ENCODE measurements around the gene SHROOM2. TPM values are rescaled to one million over a fixed set of nuclear protein-coding genes. Genes with fewer than 3 reads are reported as not detected.
"Not testable (repeated sequence)": the region's sequence is repeated elsewhere in the genome, so short reads cannot be mapped to it uniquely, and the experiment has no call there.

SHROOM2 gene, protein sequence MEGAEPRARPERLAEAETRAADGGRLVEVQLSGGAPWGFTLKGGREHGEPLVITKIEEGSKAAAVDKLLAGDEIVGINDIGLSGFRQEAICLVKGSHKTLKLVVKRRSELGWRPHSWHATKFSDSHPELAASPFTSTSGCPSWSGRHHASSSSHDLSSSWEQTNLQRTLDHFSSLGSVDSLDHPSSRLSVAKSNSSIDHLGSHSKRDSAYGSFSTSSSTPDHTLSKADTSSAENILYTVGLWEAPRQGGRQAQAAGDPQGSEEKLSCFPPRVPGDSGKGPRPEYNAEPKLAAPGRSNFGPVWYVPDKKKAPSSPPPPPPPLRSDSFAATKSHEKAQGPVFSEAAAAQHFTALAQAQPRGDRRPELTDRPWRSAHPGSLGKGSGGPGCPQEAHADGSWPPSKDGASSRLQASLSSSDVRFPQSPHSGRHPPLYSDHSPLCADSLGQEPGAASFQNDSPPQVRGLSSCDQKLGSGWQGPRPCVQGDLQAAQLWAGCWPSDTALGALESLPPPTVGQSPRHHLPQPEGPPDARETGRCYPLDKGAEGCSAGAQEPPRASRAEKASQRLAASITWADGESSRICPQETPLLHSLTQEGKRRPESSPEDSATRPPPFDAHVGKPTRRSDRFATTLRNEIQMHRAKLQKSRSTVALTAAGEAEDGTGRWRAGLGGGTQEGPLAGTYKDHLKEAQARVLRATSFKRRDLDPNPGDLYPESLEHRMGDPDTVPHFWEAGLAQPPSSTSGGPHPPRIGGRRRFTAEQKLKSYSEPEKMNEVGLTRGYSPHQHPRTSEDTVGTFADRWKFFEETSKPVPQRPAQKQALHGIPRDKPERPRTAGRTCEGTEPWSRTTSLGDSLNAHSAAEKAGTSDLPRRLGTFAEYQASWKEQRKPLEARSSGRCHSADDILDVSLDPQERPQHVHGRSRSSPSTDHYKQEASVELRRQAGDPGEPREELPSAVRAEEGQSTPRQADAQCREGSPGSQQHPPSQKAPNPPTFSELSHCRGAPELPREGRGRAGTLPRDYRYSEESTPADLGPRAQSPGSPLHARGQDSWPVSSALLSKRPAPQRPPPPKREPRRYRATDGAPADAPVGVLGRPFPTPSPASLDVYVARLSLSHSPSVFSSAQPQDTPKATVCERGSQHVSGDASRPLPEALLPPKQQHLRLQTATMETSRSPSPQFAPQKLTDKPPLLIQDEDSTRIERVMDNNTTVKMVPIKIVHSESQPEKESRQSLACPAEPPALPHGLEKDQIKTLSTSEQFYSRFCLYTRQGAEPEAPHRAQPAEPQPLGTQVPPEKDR (N-terminal part only)
- not detected in 2 replicates for total RNA-seq (2014; rRNA removed; shearing (Covaris generic))

GRCh38 chrX:9785944-9786797 is at the start of gene SHROOM2:
Gene SHROOM2 (plus strand): TSS chrX:9786429. CDS start chrX:9786546, 117 bp downstream.
- no peak for DNase-seq (ENCODE audit: low spot score)

- no peak for DNase-seq (ENCODE audit: low spot score)
Observed at GRCh38 chrX:9737363-9737762, 48.9 kb upstream of the SHROOM2 start.

DNA sequence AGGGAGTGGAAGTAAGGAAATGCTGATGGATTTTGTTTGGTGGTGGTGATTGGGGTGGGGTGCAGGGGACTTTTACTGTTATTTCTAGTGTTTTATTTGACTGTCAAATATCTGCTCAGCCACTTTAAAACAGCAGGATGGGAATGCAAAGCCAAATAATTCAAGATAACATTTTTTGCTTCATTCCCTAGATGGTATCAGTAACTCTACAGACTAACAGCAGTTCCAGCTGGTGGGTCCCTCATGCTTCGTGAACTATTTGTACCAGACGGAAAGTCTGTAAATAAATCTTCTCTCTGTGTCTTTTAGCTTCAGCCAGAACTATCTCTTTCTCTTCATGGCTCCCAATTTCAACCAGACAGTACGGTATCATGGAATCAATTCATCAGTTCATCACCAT is 48.1 kb upstream of the SHROOM2 start:
- no peak for DNase-seq (ENCODE audit: low spot score)

- DNase-seq (ENCODE audit: low spot score) = no peak
Observed at GRCh38 chrX:9739130-9739529, 47.1 kb upstream of the SHROOM2 start.

DNA sequence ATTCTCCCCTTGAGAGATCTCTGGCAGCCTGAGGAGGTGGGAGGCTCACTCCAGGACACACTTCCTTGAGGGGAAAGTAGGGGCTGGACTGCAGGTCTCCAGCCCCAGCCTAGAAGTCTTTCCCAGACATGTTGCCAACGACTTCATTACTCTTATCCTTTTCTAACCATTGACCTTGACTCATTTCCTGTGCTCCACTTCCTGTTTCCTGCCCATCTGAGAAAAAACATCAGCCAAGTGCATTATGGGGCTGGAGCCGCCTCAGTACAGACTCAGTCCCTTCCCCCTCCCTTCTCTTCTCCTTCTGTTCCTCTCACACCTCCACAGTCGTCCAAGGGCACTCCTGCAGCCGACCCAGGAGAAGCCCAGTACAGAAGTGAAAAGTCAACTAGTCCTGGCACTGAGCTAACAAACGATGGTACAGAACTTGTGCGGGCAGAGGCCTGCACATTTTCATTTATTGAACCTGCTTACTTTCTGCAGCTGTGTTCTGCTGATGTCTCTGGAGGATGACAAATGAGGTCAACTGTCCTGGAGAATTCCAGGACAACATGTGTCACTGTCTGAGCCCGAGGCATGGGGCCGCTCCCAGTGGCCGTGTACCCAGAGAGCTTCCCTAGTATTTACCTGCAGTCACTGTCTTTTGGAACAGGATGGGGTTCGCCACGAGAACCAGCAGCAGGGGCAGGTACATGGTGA is 40.7 kb upstream of the SHROOM2 start:
- no peak for DNase-seq (ENCODE audit: low spot score)

DNA sequence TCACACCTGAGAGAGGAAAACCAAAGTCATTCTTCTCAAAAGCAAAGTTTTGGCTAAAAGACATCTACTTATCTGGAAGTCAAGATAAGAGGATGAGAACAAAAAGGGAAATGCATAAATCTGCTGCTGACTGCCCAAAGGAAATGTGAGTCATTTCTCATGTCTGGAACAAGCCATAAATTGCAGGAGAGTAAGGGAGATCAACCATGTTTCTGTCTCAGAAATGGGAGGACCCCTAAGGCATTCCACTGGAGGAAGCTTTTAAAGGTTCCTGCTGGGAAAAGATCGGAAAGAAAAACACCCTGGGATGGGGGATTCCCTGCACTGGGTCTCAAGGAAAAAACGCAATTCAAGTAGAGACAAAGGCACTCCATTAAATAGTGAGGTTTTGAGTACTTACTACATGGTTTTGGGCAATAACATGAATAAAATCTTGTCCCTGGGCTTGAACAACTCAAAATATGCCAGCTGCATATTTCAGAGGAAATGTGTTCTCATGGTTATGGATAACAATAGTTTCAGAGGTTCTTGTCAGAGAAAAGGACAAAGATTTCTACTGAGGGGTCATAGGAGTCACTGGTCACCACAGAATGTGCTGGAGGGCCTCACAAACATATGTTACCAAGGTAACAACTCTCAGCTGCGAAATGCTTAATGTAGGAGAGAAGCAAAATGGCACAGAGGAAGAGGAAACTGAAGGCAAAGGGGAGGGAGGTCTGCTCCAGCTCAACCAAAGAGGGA is 39.9 kb upstream of the SHROOM2 start:
- DNase-seq (ENCODE audit: low spot score) = no peak

- DNase-seq (ENCODE audit: low spot score) = no peak
Observed at GRCh38 chrX:9747644-9748043, 38.6 kb upstream of the SHROOM2 start.

DNA sequence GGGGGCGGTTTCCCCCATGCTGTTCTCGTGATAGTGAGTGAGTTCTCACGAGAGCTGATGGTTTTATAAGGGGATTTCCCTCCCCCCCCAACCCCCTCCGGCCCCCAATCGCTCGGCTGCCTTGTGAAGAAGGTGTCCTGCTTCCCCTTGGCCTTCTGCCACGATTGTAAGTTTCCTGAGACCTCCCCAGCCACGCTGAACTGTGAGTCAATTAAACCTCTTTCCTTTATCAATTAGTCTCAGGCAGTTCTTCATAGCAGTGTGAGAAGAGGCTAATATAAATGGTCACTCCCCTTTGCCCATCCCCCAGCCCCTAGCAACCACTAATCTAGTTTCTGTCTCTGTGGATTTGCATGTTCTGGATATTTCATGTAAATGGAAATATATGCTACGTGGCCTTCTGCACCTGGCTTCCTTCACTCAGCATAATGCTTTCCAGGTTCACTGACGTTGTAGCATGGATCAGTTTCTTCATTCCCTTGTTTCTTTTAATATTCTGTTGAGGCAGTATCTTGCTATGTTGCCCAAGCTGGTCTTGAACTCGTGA is 37.0 kb upstream of the SHROOM2 start:
- DNase-seq (ENCODE audit: low spot score) = no peak

- no peak for DNase-seq (ENCODE audit: low spot score)
Observed at GRCh38 chrX:9757366-9757765, 28.9 kb upstream of the SHROOM2 start.

GRCh38 chrX:9758021-9758638 is 28.1 kb upstream of the SHROOM2 start:
- no peak for DNase-seq (ENCODE audit: low spot score)

- no peak for DNase-seq (ENCODE audit: low spot score)
Observed at GRCh38 chrX:9759337-9759736, 26.9 kb upstream of the SHROOM2 start.

DNA sequence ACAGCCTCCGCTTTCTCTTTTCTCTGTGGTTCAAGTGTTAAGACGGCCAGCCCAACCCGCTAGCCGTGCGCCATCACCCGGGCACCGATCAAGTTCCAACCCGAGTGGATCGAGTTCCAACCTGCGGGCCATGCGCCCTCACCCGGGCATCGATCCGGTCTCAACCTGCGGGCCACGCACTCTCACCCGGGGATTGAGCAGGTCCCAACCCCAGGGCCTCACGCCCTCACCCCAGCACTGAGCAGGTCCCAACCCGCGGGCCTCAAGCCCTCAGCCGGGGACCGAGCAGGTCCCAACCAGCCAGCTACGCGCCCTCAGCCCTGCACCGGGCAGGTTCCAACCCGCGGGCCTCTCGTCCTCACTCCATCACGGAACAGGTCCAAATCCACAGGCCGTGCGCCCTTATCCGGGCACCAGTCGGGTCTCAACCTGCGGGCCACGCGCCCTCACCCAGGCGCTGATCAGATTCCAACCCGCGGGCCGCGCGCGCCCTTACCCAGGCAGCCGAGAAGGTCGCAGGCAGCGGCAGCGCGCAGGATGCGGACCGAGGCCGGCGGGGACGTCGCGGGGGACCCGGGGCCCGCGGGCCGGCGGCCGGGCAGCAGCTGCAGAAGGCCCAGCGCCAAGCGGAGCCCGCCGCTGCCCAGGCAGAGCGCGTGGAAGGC is 21.0 kb upstream of the SHROOM2 start:
- DNase-seq (ENCODE audit: low spot score) = no peak

DNA sequence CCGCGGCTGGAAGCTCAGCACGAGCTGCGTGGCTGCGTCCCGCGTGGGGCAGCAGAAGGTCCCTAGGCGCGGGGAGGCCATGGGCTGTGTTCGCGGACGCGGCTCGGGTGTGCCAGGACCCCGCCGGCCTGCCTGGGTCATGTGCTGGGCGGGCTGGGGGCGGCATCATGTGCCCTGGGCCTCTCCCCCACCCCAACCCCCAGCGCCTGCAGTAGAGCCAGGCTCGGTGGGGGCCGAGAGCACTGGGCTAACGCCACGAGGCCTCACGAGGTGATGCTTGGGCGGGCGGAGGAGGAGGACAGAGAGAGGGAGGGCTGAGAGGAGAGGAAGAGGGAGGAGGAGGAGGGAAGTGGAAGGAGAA is 20.5 kb upstream of the SHROOM2 start, which contains the start of gene GPR143:
Gene GPR143, minus strand, starts transcription at position 111 of the 361 bp plus-strand sequence. Its CDS starts 30 bp downstream, at position 81.
- DNase-seq (ENCODE audit: low spot score) = no peak

DNA sequence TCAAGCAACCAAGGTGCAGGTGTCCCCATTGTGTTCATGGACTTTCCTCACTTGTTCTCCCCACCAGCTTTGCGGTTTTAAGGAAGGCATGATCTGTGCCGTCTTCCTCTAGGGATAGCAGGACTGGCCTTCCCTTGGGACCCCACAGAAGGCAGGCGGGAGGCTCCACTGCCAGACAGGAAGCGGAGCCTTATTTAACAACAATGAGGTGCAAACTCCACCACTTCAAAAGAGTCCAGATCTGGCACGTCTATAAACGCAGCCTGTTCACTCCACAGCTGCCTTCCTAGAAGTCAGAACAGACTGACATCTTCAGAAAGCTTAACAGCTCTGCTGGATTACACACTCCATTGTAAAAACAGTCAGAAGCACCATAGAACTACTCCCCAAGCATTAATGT is 18.9 kb upstream of the SHROOM2 start:
- no peak for DNase-seq (ENCODE audit: low spot score)

- DNase-seq (ENCODE audit: low spot score) = not testable (repeated sequence)
Observed at GRCh38 chrX:9768321-9768839, 17.8 kb upstream of the SHROOM2 start.

- no peak for DNase-seq (ENCODE audit: low spot score)
Observed at GRCh38 chrX:9770319-9770718, 15.9 kb upstream of the SHROOM2 start.

- no peak for DNase-seq (ENCODE audit: low spot score)
Observed at GRCh38 chrX:9772943-9773342, 13.3 kb upstream of the SHROOM2 start.

GRCh38 chrX:9775930-9776329 is 10.3 kb upstream of the SHROOM2 start:
- DNase-seq (ENCODE audit: low spot score) = no peak
